Measurements from ENCODE around the gene EFCAB13.

DNA sequence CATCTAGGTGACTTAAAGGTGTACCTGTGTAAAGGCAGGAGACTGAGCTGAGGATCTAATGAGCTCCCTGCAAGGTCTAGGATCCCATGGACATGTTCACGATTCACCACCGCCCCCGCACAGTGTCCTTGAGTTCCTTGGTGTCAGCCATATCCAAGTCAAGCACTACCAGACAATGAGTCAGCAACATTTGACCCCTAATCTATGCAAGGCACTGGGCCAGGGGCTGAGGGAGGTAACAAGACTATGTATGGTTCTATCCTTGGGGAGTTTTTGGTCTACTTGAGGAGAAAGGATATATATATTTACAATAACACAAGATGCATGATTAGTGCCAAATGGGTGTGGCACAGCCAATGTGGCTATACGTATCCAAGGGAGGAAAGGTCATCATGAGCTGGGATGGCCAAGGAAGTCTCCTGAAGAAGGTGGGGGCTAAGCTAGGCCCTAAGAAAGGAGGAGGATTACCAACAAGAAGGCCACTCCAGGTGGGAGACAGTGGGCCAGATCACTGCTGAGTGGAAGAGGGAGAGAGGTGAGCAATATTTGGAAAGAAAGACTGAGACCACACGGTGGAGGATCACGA, 35.1 kb upstream of the EFCAB13 start:
- TF ChIP-seq POLR2A (IDR thresholded peaks at IDR 0.05), result no peak
- TF ChIP-seq CTCF (IDR thresholded peaks at IDR 0.05), result no peak

Data from adrenal gland (tissue), 5 donors.